Dedifferentiated amniotic fluid mesenchymal stem cell (primary cell): ENCODE measurements around the gene GSTM4.
A peak's percentile ranks its signal among the peaks of the same experiment; 100 is the strongest.
"Not testable (repeated sequence)": the region's sequence is repeated elsewhere in the genome, so short reads cannot be mapped to it uniquely, and the experiment has no call there.

ENCODE experiments used
- DNase-seq: peaks from one replicate; pipeline ENCODE4 v3.0.0-alpha.2; 2016; ENCODE audit errors: extremely low spot score

Gene GSTM4

DNA sequence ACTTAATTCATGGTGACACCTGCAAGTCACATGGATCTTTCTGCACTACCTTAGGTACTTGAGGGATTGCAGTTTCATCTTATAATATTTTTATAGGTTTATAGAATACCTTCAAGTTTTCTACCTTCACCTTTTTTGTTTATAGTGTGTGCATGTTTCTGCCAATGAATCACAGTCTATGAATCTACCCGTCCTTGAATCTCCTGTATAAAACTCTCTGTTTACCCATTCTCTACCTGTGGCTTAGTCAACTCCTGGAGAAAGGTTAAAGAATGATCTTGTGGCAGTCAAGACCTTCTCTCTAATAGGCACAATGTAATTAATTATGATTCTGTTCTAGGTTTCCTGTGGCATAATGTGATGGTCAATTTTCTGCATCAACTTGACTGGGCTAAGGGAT is 8.8 kb downstream of the GSTM4 start:
- peak; percentile 12 for DNase-seq

DNA sequence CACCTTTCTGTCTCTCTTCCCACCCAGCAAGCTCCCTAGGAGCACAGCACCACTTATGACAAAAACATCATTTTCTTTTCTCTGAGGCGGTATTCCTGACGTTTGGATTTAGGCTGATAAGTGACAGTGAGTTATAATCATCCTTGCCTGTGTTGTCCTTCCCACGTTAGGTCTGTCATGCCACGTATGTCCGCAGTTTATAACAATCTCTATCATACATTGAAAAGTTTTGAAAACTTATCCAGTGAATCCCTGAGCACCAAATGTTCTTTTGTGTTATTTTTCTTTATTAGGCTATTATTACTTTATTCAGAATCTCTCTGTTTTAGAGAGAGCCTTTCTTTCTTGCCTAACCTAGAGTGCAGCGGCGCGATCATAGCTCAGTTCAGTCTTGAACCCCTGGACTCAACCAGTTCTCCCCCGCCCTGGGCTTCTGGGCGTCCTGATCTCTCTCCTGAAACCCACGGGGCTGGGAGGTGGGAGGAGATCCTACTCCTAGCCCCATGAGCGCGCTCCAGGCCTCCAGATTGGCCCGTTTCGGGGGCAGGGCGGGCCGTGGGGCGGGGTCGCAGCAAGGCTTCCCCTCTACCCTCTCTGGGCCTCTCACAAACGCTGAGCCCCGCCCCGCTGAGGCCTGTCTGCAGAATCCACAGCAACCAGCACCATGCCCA is 11.7 kb downstream of the GSTM4 start, which contains the start of gene GSTM2:
GSTM2 (plus strand) TSS at position 606 of the 671 bp plus-strand sequence; CDS start at position 665, 59 bp downstream.
- DNase-seq, result peak; percentile 88

DNA sequence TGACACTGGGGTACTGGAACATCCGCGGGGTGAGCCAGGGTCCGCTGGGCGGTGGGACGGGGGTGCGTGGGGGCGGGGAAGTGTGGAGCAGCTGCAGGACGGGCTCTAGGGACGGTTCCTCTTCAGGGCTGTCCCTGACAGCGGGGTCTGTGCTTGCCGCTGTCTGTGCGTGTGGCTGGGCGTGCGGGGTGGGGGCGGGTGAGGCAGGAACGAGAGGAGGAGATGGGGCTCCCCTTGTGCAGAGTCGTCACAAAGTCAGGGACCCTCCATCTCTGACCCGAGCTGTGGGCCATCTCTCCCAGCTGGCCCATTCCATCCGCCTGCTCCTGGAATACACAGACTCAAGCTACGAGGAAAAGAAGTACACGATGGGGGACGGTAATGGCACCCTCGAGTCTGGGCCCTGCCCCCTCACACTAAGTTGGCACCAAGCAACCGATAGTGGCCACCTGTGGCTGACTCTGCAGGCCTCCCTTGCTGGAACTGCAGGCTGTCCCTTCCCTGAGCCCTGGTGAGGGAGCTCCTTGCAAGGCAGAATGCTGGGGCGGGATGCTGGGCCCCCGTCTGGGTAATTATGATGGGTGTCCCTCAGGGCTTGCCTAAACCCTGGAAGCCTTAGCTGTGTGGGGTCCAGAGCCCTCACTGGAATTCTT is 12.3 kb downstream of the GSTM4 start:
- no peak for DNase-seq

DNA sequence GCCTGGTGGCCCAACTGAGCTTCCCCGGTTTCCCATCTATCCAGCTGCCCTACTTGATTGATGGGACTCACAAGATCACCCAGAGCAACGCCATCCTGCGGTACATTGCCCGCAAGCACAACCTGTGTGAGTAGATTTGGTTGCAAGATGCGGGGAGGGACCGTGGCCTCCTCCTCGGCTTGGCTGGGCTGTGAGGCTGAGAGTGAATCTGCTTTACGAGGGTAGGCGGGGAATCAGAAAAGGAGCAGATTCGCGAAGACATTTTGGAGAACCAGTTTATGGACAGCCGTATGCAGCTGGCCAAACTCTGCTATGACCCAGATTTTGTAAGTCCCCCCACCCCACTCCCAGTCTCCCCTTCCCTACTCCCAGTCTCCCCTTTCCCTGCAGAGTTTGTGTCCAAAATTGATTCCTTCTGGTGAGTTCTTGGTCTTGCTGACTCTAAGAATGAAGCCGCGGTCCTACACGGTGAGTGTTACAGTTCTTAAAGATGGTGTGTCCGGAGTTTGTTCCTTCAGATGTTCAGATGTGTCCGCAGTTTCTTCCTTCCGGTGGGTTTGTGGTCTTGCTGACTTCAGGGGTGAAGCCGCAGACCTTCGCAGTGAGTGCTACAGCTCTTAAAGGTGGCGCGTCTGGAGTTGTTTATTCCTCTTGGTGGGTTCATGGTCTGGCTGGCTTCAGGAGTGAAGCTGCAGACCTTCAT is 13.5 kb downstream of the GSTM4 start:
- no peak for DNase-seq

DNA sequence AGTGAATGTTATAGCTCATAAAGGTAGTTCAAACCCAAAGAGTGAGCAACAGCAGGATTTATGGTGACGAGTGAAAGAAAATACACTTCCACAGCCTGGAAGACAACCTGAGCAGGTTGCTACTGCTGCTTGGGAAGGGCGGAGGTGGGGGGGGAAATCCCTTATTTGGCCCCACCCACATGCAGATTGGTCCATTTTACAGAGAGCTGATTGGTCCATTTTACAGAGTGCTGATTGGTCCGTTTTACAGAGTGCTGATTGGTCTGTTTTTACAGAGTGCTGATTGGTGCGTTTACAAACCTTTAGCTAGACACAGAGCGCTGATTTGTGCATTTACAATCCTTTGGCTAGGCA is 14.0 kb downstream of the GSTM4 start:
- not testable (repeated sequence) for DNase-seq

DNA sequence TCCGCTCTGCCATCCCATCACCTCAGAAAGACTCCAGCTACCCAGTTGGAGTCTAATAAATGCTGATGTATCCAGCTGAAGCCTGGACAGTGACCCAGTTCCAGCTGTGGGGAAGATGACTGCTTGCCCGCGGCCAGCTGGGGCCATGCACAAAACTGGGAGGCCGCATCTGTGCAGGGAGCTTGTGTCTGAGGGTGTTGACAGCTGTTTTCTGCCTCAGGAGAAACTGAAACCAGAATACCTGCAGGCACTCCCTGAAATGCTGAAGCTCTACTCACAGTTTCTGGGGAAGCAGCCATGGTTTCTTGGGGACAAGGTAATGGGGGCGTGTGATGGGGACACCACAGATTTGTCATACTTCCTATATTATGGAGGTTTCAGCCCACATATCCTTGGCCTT is 15.2 kb downstream of the GSTM4 start:
- DNase-seq, result no peak

DNA sequence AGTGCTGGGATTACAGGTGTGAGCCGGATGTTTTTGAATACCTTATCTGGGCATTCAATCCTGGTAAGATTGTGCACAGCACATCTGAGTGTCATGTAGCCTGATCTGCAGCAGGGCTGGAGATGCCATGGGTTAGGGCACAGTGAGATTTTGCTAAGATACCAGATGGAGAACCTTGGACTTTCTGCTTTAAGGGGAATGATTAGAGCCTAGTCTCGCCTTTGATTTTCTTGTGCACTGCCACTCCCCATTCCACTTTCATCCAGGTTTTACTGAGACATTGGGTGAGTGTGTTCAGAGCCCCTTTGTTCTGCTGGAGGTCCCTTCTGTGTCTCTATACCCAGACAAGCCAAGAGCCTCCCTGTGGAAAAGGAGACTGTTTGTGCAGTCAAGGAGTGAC is 18.0 kb downstream of the GSTM4 start:
- not testable (repeated sequence) for DNase-seq

DNA sequence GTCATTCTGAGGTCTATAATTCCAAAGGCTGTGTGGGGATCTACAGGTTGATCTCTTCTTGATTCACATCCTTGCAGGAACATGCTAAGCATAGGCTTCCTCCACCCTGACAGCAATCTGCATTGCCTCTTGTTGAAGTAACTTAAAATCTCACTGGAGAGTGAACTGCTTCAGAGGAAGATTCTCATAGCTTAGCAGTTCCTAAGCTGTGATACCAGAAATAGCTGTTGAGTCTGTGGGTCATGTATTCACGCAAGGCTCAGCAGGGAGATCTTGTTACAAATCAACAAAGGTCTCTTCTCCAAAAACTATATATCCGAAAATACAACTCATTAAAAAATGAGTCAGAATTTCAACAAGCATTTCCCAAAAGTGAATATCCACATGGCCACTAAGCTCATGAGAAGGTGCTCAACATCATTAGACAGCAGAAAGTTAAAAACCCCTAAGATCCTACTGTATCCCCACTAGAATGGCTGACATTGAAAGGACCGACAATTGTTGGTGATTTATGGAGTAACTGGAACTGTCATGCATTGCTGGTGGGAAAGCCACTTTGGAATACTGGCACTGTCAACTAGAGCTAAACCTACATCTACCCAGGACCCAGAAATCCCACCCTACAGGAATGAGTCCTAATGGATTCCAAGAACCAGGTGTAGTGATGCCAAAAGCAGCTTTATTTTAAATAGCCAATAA is 20.9 kb downstream of the GSTM4 start:
- not testable (repeated sequence) for DNase-seq

DNA sequence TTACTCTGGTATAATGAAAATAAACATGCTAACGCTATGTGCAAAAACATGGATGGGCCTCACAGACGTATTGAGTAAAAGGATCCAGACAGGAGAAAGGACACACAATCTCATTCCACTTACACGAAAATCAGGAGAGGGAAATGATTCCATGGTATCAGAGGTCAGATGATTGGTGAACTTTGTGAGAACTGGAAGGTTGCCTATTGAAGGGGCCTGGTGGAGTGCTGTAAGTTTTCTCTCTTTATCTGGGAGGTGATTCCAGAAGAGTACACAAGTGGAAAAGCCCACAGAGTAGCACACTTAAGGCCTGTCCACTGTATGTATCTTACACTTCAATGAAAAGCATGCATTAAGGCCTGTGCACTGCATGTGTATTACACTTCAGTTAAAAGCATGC is 21.6 kb downstream of the GSTM4 start:
- DNase-seq, result no peak

DNA sequence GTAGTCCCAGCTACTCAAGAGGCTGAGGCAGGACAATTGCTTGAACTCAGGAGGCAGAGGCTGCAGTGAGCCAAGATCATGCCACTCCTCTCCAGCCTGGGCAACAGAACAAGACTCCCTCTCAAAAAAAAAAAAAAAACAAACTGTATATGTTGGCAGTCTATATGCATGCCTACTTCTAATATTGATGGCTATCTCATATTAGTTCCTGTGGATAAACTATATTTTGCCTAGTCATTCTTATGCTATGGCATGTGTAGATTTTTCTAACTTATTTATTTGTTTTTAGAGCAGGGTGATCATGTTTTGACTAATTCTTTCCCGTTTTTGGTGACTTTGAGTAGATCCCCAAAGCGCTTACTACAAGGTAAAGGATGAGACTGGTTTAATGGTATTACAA is 22.7 kb downstream of the GSTM4 start:
- DNase-seq, result not testable (repeated sequence)

DNA sequence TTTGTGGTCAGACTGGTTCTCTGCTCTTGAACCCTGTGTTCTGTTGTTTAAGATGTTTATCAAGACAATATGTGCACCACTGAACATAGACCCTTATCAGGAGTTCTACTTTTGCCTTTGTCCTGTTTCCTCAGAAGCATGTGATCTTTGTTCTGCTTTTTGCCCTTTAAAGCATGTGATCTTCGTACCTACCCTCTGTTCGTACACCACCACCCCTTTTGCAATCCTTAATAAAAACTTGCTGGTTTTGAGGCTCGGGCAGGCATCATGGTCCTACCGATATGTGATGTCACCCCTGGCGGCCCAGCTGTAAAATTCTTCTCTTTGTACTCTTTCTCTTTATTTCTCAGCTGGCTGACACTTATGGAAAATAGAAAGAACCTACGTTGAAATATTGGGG is 28.9 kb downstream of the GSTM4 start:
- DNase-seq, result not testable (repeated sequence)

DNA sequence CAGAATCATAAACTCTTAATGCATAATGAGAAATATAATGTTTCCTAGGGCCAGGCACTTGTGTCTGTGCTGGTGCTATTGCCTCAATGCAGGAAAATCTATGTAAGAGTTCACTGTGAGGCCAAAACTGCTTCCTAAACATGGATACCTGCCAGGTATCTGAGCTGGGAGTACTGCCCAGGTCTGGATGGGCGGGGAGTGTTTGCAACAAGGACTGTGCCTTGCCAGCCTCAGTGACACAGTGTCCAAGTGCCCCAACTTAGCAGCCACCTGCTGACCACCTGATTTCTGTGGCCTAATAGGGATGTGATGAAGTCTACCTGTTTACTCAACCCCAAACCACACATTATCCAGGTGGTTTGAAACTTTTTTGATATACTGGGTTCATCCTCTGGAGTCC is 29.5 kb downstream of the GSTM4 start:
- not testable (repeated sequence) for DNase-seq

DNA sequence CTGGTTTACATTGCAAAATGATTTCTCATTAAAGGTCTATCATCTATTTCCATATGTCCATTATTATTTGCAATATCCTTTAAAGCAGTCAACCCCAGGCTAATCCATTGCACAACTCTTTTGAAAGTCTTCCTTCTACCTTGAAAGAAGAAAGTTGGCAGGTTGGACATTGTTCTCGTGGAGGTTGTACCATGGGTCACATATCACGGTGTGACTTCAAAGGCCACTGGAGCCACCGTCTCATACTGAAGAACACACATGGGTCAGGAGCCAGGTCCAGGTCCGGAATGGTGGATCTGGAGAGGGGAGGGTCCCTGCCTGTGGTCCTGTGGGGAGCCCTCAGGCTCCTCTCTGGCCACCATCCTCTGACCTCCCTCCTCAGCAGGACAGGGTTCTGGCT is 30.0 kb downstream of the GSTM4 start:
- not testable (repeated sequence) for DNase-seq

DNA sequence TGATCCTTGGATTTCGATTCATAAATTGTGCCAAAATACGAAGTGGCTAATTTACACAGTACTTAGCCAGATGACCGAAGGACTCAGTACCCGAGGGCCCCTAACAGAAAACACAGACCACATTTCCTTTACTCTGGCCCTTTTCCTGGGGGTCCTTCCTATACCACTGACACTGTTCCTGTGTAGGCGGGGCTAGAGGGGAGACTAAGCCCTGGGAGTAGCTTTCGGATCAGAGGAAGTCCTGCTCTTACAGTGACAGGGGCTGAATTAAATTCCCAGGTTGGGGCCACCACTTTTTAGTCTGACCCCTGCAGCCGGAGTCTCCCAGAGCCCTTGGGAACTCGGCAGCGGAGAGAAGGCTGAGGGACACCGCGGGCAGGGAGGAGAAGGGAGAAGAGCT is 31.2 kb downstream of the GSTM4 start:
- not testable (repeated sequence) for DNase-seq

DNA sequence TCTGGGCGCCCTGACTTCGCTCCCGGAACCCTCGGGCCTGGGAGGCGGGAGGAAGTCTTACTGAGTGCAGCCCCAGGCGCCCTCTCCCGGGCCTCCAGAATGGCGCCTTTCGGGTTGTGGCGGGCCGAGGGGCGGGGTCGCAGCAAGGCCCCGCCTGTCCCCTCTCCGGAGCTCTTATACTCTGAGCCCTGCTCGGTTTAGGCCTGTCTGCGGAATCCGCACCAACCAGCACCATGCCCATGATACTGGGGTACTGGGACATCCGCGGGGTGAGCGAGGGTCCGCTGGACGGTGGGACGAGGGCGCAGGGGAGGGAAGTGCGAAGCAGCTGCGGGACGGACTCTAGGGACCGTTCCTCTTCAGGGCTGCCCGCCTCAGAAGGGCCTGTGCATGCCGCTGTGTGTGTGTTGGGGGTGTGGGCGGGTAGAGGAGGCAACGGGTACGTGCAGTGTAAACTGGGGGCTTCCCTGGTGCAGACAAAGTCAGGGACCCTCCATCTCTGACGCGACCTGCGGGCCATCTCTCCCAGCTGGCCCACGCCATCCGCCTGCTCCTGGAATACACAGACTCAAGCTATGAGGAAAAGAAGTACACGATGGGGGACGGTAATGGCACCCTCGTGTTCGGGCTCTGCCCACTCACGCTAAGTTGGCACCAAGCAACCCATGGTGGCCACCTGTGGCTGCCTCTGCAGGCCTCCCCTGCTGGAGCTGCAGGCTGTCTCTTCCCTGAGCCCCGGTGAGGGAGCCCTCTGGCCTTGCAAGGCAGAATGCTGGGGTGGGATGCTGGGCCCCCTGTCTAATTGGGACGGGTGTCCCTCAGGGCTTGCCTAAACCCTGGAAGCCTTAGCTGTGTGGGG is 32.0 kb downstream of the GSTM4 start, which contains the start of gene GSTM1:
GSTM1 (plus strand) TSS at position 177 of the 859 bp plus-strand sequence; CDS start at position 234, 57 bp downstream.
- DNase-seq, result no peak

DNA sequence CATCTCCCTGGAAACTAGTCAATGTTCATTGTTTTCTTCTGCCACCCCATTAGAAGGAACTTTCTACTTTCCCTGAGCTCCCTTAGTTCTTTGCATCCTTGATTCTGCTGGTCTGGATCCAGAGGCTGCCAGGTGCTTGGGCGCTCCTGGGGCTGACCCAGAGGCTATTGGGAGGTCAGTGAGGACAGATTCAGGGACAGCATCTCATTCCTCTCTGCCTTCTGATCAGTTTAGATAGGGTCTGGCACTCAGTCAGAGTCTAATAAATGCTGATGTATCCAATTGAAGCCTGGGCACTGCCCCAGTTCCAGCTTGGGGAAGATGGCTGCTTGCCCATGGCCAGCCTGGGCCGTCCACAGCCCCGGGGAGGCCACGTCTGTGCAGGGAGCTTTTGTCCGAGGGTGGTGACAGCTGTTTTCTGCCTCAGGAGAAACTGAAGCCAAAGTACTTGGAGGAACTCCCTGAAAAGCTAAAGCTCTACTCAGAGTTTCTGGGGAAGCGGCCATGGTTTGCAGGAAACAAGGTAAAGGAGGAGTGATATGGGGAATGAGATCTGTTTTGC is 34.0 kb downstream of the GSTM4 start:
- no peak for DNase-seq

DNA sequence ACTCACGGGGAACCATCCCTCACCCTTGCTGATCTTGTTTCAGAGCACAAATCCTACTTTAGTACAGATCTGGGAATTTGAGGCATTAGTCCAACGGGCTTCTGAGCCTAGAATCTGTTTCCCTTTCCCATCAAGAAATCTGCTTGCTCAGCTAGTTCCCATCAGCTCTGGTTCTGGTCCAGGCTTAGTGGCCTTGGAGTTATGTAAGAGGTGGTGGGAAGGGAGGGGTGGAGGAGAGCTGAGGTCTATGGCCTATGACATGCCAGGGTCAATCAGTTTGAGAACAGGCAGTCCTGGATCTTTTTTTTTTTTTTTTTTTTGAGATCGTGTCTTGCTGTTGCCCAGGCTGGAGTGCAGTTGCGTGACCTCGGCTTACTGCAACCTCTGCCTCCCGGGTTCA is 35.9 kb downstream of the GSTM4 start:
- DNase-seq, result no peak

DNA sequence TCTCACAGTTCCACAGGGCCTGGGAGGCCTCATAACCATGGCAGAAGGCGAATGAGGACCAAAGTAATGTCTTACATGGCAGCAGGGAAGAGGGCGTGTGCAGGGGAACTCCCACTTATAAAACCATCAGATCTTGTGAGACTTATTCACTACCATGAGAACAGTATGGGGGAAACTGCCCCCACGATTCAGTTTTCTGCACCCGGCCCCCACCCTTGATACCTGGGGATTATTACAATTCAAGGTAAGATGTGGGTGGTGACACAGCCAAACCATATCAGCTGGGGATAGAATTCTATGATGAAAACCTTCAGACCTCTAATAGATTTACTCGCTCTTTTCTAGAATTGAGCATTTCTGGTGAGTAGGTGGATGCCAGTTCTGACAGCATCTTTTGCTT is 38.5 kb downstream of the GSTM4 start:
- not testable (repeated sequence) for DNase-seq

DNA sequence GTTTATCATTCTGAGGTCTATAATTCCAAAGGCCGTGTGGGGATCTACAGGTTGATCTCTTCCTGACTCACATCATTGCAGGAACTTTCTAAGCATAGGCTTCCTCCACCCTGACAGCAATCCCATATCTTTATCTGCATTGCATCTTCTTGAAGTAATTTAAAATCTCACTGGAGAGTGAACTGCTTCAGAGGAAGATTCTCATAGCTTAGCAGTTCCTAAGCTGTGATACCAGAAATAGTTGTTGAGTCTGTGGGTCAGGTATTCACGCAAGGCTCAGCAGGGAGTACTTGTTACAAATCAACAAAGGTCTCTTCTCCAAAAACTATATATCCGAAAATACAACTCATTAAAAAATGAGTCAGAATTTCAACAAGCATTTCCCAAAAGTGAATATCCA is 39.2 kb downstream of the GSTM4 start:
- DNase-seq, result not testable (repeated sequence)

DNA sequence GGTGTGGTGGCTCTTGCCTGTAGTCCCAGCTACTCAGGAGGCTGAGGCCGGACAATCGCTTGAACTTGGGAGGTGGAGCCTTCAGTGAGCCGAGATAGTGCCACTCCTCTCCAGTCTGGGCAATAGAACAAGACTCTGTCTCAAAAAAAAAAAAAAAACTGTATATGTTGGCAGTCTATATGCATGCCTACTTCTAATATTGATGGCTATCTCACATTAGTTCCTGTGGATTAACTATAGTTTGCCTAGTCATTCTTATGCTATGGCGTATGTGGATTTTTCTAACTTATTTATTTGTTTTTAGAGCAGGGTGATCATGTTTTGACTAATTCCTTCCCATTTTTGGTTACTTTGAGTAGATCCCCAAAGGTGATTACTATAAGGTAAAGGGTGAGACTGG is 41.2 kb downstream of the GSTM4 start:
- DNase-seq, result no peak

DNA sequence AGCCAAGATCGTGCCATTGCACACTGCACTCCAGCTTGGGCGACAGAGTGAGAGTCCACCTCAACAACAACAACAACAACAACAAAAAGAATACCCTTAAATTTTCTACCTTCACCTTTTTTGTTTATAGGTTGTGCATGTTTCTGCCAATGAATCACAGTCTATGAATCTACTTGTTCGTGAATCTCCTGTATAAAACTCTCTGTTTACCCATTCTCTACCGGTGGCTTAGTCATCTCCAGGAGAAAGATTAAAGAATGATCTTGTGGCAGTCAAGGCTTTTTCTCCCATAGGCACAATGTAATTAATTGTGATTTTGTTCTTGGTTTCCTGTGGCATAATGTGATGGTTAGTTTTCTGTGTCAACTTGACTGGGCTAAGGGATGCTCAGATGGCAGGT is 42.0 kb downstream of the GSTM4 start:
- not testable (repeated sequence) for DNase-seq
